HG03045 (cell line): Measurements from ENCODE around the gene MOB1A.
"Not testable (repeated sequence)": the region's sequence is repeated elsewhere in the genome, so short reads cannot be mapped to it uniquely, and the experiment has no call there.

Experiments
- ATAC-seq: cut with Tn5 transposase; IDR thresholded peaks from one replicate; pipeline ENCODE4 v1.9.1; 2021; ENCODE audit warnings: mild to moderate bottlenecking, moderate library complexity; ENCODE audit not compliant: unreplicated experiment

Gene MOB1A

DNA sequence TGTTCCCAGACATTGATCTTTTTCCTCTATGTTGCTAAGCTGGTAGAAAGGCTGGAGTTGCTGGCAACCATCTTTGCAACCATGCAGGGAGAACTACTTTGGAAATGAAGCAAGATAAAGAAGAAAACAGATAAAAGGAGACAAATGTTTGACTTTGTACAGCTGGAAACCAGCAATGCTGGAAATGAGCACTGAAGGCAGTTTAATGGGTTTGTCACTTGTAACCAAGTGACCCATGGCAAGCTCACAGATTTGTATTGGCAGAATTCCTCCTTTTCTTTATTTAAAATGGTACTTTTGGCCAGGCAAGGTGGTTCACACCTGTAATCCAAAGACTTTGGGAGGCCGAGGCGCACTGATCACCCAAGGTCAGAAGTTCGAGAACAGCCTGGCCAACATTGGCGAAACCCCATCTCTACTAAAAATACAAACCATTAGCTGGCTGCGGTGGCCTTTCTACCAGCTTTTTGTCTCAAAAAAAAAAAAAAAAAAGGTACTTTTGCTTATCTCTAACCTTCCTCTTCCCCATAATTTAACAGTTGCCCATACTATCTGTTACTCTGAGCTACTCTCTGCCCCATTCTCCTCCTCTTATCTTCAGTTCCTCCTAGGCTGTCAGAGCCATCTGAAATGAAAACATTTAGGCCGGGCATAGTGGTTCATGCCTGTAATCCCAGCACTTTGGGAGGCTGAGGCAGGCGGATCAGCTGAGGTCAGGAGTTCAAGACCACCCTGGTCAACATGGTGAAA lies 28.9 kb downstream of the MOB1A start:
- no peak for ATAC-seq

DNA sequence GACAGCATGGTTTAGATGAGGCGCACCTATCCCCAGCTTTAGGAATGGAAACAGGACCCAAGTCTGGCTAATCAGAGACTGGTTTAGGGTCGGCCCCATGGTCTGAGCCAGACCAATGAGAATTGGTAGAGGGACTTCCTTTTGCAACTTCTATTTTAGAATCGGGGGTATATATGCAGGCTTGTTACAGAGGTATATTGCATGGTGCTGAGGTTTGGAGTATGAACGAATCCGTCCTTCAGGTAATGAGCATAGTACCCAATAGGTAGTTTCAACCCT lies 29.5 kb downstream of the MOB1A start:
- ATAC-seq, result no peak

DNA sequence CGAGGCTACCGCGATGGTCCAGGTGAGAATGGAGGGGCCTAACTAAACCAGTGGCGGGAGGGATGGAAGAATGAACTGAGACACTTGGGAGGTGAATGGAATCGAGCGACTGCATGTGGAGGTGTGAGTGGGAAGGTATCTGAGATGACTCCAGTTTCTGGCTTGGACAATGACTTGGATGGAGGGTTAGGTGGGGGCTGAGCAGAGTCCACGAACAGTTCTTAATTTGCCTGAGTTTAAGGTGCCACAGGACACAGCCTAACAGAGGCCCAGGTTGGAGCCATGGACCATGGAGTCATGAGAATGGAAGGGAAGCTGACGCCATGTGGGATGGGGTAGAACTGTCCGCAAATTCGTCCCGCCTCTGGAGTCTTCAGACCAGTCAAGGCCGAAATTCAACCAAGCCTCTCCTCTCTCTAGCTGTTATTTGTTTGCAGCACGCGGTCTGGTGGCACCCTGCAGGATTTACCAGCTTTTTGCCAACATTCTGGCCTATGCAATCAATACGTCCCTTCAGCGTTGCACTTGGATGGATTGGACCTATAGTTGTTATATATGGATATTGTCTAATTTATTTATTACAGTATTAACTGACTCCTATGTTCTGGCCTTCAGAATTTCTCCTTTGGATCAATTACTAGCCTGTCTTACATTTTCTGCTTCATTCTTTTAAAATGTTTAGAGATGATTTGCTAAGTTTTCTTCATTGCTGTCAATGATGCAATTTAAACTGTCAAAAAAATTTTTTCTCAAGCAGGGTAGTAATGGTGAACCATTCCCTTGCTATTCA lies 30.0 kb downstream of the MOB1A start:
- ATAC-seq, result no peak

DNA sequence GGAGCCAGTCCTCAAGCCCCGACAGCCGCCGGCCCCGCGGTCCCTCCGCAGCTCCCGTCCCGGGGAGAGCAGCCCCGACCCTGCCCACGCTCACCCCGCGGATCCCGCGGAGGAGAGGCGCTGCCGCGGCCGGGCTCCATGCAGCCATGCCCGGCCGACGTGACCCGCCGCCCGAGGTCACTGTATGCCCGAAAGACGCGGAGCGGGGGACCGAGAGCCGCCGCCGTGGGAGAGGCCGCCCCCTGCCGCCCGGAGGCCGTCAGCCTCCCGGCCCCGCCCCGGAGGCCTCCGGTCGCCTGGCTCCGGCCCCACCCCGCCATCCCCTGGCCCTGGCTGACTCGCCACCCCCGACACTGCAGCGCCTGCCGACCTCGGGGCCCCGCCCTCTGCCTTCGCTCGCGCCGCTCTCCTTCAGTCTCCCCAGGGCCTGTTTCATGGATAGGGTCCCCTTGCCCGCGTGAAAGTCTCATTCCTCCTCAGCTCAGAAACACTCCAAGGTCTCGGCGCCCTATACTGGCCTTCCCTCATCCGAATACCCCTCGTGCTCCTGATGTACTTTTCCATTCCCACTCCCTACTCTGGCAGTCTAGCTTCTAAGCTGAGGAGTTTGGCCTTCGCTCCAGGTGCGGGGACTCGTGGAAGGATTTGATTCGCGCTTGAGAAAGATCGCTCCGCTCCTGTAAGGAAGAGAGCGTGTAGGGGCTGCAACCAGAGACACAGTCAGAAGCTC lies 30.8 kb downstream of the MOB1A start, which contains the start of gene BOLA3:
BOLA3 (minus strand) TSS at position 186 of the 730 bp plus-strand sequence; CDS start at position 148, 38 bp downstream.
- peak; percentile 90 for ATAC-seq

DNA sequence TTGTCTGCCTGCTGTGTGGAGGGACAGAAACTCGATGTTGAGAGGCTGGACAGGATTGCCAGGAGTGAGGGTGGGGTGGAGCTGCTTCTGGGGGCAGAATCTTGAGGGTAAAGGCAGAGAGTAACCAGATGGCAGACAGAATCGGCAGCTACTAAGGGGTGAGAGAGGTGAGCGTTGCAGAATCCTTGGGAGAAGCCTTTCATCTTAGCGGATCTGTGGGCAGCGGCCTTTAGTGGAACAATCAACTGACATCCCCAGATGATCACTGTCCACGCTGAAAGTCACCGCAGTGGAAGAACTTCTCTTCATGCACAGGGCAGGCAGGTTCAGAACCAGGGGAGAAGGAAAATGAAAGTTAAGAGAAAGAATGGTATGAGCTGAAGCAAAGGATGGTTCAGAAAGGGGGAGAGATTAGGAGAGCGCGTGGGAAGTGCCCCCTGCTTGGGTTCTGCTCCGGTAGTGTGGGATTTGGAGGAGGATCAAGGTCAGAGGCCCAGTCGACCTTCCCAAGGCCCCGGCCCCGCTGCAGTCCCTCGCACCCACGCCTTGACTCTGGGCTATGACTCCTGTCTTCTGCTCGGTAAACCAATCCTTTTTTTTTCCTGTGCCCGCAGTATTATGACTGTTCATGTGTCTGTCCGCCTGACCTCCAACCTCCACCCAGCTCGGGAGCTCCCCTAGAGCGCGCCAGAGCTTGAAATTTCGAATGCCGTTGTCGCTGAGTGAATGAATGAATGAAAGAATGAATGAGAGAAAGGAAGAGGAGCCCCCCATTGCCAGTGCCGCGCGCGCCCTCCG lies 31.6 kb downstream of the MOB1A start:
- ATAC-seq, result peak; percentile 18

DNA sequence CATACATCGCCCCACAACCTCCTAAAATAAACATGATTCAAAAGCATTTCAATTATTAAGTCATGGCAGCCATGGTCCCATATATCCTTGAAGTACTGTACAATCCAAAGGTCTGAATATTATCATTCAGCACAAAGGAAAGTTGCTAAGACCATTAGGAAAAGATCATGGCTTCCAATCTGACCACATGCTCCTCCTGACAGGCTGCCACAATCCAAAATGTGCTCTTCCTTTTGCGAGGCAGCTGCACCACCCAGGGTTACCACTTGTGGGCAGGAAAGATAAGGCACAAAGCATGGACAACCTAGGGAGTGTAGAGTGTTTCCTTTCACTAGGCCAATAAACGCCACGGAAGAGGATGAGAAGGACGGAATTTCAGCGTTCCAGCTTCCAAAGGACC lies 36.3 kb downstream of the MOB1A start:
- ATAC-seq, result no peak

DNA sequence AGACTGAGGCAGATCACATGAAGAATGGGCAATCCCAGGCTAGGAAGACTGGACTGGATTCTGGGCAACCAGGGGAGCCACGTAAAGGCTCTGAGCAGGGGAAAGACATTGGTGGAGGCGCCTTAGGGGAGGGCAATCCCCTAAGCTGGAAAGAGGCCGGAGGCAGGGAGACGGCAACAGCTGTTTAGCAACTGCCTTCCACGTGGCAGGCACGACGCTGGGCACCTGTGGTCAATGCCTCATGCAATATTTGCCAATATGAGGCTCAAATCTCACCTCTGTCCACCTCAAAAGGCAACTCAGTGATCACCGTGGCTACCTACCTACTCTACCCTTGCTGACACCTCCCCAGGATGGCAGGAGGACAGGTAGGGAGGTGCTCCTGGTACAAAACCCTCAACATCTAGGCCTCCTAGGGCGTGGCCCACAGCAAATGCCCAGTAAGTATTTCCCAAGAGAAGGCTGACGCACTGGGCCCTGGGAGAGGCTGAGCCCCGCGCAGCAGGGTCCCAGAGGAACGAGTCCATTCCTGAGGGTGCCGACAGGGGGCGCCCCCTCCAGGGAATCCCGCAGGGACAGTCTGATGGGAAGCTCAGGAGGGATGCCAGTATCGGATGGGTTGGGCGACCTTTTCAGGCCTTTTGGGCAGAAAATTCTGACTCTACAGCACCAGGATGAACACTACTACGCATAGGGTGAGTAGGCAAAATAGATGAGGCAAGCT lies 39.9 kb downstream of the MOB1A start:
- ATAC-seq, result no peak

DNA sequence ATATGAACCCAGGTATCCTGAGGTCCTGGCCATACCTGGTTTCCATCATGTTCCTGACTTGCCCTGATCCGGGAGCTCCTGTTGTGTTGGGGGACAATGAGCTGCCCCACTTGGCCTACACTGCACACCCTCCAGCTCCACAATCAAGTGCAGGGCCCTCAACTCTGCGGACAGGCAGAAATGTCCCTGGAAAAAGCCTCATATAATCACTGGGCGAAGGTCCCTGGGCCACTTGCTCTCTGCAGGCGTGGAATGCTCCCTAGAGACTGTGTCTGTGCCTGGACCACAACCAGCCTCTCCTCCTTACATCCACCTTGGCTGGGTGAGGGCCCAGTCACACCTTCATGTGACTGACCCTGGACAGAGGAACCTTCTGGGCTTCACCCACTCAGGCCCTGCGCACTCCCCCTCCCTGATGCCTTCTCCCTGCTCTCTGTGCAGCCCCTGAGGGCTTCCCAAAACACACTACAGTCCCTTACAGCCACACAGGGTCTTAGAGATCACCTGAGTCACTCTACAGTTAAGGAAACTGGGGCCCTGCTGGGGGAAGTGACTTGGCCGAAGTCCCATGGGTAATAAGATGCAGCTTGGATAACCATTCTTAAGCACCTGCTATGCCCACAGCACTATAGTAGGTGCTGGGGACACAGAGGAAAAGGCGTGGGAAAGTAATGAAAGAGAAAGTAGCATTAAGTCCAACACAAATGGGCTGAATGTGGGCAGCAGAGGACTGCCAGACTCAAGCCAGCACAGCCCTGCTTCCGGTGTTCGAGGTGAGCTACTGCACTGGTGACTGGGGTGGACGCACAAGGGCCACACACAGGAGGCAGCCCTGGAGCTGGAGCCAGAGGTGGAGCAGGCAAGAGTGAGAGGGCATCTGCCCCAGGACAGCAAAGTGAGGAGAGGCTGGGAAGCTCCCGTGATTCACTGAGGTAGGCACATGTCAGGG lies 40.8 kb downstream of the MOB1A start:
- ATAC-seq, result no peak

DNA sequence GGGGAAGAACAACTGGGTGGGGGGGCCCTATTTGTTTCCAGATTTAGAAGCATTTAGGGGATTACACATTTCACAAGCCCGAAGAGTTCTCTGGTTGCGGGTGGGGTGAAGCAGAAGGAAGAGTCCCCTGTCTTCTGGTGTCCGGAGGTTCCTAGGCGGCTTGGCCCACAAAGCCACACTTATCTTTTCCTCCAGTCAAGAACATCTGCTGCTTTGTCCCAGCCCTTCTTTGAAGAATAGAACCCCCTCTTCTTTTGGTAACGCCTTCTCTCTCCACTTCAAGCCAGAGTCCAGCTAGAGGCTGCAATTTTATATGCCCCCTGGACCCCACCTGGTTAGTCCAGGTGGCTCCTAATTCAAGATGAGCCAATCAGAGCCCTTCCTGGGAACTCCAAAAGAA lies 46.8 kb downstream of the MOB1A start:
- ATAC-seq, result no peak

DNA sequence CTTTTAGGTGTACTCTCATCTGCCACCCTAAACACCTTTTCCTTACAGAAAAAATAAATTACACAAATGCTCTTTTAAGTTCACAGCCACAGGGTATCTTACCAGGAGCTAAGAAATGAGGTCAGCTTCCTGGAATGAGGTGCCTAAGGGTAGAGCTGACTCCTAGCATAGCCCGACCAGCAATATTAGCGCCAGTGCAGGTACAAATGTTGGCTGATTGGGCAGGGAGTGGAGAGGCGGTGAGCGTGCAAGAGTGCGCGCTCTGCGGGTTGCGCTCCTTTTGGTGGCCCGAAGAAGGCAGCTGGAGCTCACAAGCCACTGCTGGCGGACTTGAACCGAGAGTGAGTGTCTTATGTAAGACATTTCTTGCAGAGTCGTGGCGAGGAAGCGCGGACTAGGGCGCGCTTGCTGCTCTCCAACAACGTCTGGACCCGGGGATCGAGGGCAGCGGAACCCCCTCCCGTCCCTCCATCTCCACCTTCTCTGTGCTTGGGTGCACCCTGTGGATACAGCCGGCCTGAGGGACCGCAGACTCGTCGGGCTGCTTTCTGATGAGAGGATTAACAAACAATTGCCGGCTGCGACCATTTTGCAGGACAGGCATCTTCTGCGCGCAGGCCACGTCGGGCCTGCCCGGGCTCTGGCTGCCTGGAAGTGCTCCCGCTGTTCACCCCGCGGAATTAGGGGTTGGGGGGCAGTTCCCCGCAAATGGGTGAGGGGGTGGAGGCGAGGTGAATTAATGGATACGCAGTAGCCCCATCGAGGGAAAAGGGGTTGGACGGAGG lies 48.3 kb downstream of the MOB1A start:
- ATAC-seq, result no peak

DNA sequence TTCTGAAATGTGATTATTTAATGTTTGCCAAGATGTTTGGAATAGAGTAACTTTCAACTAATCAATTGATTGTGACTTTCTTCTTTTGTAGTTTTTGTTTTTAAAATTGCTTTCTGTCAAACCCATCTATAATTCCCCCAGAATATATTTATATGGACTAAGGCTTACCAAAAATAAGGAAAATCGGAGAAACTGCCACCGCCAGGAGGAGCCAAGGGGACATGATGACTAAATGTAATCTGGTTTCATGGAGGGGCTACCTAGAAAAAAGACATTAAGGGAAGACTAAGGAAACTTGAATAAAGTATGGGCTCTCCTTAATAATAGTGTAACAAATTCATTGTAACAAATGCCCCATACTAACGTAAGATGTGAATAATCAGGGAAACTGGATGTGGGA lies 50.5 kb downstream of the MOB1A start:
- ATAC-seq, result no peak

DNA sequence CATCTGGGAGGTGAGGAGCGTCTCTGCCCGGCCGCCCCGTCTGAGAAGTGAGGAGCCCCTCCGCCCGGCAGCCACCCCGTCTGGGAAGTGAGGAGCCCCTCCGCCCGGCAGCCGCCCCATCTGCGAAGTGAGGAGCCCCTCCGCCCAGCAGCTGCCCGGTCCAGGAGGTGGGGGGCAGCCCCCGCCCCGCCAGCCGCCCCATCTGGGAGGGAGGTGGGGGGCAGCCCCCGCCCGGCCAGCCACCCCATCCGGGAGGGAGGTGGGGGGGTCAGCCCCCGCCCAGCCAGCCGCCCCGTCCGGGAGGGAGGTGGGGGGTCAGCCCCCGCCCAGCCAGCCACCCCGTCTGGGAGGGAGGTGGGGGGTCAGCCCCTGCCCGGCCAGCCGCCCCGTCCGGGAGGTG lies 54.7 kb downstream of the MOB1A start:
- ATAC-seq, result not testable (repeated sequence)

DNA sequence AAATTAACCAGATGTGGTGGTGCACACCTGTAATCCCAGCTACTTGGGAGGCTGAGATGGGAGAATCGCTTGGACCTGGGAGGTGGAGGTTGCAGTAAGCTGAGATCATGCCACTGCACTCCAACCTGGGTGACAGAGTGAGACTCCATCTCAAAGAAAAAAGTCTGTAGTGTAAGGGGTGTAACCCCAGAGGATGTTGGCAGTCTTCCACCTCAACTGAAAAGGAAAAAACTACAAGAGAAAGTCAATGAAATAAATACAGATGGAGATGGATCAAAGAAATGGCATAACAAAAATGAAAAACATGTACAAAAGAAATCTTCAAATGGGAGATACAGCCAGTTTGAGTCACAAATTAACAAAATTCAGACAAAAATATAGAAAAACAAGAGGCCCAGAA lies 56.8 kb downstream of the MOB1A start:
- ATAC-seq, result not testable (repeated sequence)

DNA sequence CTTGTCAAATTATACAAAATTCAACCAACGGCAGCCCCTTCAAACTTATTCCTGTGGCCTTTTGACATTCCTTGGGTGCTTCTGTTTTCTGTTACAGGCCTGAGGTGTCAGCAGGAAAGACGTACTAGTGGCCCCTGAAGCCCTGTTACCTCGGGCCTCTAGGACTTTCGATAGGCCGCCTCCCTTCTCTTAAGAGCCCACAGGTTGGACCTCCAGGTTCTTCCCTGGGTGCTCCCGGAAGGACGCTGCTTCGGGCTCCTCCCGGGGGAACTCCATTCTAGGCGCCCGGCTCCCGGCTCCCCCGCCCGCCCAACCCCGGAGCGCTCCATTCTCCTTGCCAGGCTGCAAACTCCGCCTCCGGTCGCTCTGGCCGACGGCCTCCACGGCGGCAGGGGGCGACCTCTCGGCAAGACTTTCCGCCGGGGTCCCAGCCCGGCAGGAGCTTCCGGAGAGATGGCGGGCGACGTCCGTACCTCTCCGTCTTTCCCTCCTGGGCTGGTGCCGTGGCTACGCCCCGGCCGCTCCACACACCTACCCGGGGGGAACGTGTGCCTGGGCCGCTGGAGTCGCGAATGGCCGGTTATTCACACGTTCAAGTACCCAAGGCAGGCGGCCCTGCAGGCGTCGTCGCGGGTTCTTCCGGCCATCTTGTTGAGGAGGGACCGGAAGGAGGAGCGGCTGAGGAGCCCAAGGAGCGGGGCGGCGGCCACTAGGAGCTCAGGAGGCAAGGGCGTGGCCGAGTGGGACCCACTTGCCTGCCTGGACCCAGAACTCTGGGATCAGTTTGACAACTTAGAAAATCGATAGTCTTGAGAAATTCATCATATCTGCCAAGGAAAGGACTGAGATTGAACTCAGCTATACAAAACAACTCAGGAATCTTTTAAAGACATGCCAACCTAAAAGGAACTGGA lies 58.5 kb downstream of the MOB1A start:
- ATAC-seq, result peak; percentile 98

DNA sequence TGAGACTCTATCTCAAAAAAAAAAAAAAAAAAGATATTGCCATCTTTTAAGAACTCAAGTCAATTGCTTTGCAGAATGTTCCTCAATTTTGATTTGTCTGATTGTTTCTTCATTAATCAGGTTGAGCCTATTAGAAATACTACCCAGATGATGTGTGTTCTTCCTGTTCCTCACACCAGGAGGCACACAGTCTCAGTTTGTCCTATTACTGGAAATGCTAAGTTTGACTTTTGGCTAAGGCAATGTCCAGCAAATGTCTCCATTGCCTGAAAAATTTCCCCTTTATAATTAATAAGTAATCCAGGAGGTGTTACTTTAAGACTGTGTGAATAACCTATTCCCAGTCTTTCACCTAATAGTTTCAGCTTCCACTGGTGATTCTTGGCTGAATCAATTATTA lies 59.3 kb downstream of the MOB1A start:
- ATAC-seq, result no peak

DNA sequence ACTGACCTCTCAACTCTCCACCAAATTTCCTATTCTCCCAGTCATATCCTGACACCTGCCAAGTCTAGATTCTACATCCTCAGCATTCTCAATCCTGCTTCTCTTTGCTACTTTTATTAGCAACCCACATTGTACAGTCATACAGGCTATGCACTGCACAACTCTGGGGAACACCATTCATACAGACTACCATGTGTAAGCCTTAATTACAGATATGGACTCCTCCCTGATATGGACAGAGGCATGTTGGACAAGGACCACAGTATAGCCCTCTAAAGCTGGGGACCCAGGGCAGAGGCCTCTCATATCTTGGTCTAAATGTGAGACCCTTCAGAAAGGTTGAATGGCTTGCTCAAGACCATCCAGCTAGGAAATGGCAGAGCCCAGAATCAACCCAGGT lies 67.3 kb downstream of the MOB1A start:
- no peak for ATAC-seq

DNA sequence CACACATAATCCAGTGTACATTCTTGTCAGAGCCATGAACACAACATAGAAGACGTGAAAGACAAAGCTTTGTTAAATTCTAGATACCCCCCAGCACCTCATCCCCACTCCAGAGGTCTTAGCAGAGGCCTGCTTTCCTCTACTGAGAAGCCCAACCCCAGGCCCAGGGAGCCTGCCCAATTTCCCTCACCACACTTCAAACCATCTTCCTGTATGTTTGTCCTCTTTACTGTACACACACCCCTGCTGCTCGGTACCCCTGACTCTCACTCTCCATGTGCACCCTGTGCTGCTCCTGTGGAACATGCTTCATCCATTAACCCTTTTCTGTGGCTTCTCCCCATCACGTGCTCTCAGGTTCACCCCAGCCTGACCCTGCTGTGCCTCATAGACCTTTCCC lies 68.1 kb downstream of the MOB1A start:
- no peak for ATAC-seq
